NK-92 (cell line): ENCODE measurements around the gene HCK.

ENCODE experiments used
- DNase-seq: peaks from one replicate; lab custom pipeline; 2025; ENCODE audit not compliant: unreplicated experiment; lab: John Stamatoyannopoulos, UW

Gene HCK

DNA sequence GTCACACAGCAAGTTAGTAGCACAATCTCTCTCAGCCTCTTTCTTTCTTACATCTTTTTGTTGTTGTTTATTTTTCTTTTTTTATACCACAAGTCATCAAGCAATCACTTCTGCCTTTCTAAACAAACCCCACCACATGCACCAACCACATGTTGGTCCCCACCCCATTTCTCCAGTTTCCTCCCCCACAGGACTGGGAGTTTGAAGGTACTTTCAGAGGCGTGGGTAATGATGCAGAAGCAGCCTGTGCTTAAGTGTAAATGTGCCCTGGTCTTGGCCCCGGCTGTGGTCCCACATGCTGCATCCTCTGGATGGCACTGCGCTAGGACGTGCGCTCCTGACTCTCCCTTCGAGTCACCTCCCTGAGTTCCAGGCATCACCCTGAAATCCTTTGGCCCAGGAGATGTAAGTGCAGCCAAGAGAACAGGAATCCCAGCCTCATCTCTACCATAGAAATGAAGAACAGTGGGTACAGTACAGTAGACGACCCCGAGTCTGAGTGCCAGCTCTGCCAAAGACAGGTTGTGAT, 5.7 kb downstream of the HCK start:
- DNase-seq = no peak

GRCh38 chr20:32059189-32059588, 7.1 kb downstream of the HCK start:
- no peak for DNase-seq

DNA sequence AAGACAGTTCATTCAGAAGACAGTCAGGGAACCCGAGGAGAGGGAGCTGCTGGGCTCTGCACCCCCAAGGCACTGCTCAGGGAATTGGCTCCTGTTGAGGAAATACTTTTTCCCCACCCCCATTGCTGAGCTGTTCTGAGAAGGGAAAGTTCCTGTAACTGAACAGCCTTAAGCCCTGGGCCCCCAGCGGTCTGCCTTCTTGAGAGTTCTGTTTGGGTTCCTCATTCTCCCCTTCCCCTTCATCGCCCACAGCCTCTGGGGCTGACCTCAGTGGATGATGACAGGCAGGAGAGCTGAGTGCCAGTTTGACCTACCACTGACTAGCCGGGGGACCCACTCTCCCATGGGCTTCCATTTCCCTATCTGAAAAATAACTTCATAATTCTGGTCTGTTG, 10.7 kb downstream of the HCK start:
- no peak for DNase-seq

- DNase-seq = no peak
These were observed 11.7 kb downstream of the HCK start for GRCh38 chr20:32063695-32064094.

GRCh38 chr20:32064667-32065066, 12.6 kb downstream of the HCK start:
- no peak for DNase-seq

GRCh38 chr20:32067234-32067821, 15.3 kb downstream of the HCK start:
- no peak for DNase-seq

DNA sequence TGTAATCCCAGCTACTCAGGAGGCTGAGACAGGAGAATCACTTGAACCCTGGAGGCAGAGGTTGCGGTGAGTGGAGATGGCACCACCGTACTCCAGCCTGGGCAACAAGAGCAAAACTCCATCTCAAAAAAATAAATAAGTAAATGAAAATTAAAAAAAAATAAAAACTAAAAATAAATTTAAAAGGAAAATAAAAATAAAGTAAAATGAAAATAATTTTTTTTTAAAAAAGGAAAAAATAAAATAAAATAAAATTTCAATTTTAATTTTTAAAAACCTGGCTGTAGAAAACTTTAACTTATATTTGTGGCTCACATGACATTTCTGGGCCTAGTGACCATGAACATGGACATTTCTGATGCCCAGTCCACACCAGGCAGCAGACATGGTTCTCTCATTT, 16.1 kb downstream of the HCK start:
- DNase-seq = no peak

DNA sequence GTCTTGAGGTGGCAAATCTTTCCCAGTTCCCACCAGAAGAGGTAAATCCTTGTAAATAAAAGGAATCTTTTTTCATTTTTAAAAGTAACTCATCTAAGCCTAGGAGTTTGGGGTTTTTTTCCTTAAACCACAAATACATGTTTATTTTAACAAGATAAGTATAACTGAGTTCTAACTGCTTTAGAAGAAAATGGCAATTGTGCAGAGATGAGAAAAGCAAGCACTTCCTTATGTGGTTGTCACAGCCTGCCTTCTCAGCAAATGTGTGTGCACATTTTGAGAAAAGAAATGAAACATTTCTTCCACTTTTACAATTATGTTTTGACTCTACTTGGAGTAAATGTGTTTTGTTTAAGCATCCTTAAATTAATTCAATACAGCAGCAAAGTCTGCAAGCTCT, 17.7 kb downstream of the HCK start:
- no peak for DNase-seq

DNA sequence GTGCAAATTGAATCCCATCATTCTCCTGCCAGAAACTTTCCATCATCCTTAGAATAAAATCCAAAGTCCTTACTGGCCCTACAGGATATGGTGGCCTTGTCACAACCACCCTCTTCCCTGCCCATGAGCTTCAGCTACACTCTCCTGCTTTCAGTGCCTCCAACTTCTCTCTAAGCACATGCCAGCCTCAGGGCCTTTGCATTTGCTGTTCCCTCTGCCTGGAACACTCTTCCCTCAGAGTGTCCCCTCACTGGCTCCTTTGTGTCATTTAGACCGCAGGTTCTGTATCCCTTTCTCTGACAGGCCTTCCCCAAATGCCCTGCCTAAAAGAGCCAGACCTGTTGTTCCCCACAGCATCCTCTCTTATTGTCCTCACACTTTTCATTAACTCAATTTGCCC, 18.2 kb downstream of the HCK start:
- DNase-seq = no peak

DNA sequence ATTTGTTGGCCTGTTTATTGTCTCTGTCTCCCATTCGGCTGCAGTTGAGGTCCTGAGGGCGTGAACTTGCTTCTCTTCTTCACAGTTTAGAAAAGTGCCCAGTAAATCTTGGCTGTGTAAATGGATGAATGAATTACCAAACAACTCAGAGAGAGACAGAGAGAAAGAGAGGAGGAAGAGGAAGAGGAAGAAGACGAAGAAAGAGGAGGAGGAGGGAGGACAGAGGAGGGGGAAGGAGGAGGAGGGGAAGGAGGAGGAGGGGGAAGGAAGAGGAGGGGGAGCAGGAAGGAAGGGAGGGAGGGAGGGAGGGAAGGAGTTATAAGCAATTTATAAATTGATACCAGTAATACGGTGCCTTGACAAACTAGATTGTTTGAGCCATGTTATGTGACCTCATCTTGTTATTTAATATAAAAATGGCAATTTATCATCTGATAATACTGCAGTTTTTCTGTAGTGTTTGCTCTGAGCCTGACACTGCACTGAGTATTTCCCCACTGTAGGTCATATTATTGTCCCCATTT, 18.7 kb downstream of the HCK start:
- DNase-seq = no peak

DNA sequence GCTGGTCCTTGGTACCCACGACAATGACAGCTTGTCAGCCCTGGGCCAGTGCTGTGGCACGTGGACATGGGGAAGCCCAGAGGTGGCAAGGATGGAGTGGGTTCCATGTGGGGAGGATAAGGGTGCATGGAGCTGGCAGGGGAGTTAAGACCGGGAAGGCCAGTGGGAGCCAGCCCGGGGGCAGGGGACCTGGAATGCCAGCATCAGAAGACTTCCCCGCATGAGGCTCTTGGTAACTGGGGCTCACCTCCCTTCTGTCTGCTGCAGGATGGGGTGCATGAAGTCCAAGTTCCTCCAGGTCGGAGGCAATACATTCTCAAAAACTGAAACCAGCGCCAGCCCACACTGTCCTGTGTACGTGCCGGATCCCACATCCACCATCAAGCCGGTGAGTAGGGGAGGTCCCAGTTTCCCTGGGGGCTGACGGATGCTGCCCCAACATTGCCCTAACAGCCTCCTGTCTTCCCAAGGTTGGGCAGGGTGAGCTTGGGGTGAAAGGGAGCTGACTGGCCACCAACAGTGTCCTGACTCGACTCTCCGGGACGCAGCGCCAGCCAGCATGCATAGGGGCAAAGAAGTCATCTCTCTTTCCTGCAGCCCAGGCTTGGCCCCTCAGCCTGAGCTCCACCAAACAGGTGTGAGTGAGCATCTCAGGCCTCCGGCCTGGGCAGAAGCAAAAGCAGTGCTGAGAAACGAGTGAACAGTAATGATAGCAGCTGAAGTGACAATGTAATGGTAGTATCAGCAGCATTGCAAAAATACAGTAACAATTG, 19.5 kb downstream of the HCK start:
- DNase-seq = no peak

DNA sequence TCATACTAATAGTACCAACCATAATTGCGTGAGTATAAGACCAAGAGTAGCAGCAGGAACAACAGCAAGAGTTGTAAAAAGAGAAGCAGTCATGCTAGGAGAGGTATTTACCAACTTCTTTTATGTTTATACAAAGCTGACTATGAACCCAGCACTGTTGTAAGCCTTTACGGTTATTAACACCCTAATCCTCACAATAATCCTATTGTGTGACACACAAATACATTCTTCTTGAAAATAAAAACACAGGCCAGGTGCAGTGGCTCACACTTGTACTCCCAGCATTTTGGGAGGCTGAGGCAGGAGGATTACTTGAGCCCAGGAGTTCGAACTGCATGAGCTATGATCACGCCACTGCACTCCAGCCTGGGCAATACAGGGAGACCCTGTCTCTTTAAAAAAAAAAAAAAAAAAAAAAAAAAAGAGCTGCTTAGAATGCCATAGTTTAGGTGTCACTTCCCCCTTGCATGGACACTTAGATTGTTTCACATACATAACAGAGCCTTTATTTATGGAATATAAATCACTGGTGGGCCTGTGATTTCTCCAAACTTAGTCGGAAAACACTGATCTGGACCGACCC, 20.2 kb downstream of the HCK start:
- DNase-seq = no peak

GRCh38 chr20:32075534-32075933, 23.5 kb downstream of the HCK start:
- no peak for DNase-seq

- DNase-seq = no peak
These were observed 25.1 kb downstream of the HCK start for GRCh38 chr20:32077190-32077589.

GRCh38 chr20:32078322-32078721, 26.3 kb downstream of the HCK start:
- no peak for DNase-seq

- no peak for DNase-seq
These were observed 26.7 kb downstream of the HCK start for GRCh38 chr20:32078791-32079190.

GRCh38 chr20:32079655-32080109, 27.6 kb downstream of the HCK start:
- no peak for DNase-seq

- no peak for DNase-seq
These were observed 28.7 kb downstream of the HCK start for GRCh38 chr20:32080783-32081182.

DNA sequence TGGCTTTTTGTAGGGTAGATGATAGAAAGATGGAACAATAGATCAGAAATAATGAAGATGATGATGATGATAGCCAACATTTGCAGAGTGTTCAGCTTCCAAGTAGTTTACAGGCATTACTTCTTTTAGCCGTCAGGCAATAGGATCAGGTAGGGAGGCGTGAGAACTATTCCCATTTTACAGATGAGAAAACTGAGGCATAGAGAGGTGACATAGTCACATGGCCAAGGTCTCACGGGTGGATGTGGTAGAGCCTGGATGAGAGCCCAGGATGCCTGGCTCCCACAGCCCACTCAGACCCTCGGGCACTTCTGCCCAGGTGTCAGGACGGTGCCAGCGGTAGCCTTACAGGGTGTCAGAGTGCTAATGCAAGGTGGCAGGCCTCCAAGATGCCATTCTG, 31.4 kb downstream of the HCK start:
- no peak for DNase-seq

DNA sequence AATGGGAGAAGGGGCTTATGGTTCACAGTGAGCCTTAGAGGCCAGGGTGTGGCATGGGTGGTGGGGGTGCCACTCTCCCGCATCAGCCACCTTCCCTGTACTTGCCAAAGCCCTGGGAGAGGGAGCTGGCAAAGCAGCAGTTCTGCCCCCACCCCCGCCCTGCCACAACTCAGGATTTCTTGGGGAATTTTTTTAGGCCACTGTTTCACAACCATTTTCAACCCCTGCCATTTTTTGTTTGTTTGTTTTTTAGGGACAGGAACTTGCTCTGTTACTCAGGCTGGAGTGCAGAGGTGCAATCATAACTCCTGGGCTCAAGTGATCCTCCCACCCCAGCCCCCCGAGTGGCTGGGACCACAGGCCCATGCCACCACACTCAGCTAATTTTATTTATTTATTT, 35.0 kb downstream of the HCK start:
- no peak for DNase-seq

GRCh38 chr20:32088759-32089158, 36.7 kb downstream of the HCK start:
- DNase-seq = no peak
